WERI-Rb-1 (cell line): ENCODE measurements around the gene CNN3.

Experiments
- DNase-seq: peaks from one replicate; pipeline ENCODE4 v3.0.0-alpha.2; 2020
- H3K27ac ChIP-seq: fragments of 250-450 bp; sonication (Bioruptor Pico); 2 replicates; pipeline ENCODE4 v1.5.1; 2020; ENCODE audit warnings: mild to moderate bottlenecking, moderate library complexity
- H3K27me3 ChIP-seq: fragments of 250-450 bp; sonication (Bioruptor Pico); 2 replicates; pipeline ENCODE4 v1.5.1; 2021; ENCODE audit warnings: mild to moderate bottlenecking, low read depth, moderate library complexity; ENCODE audit not compliant: insufficient read depth, severe bottlenecking
- H3K36me3 ChIP-seq: fragments of 250-450 bp; sonication (Bioruptor Pico); 2 replicates; pipeline ENCODE4 v1.5.1; 2020; ENCODE audit warnings: mild to moderate bottlenecking, moderate library complexity
- H3K4me3 ChIP-seq: 2 replicates; pipeline ENCODE4 v1.5.1; 2011; ENCODE audit warnings: low read depth, mild to moderate bottlenecking, control low read depth, low read length
- H3K9me3 ChIP-seq: fragments of 250-450 bp; sonication (Bioruptor Pico); 2 replicates; pipeline ENCODE4 v1.5.1; 2021; ENCODE audit warnings: mild to moderate bottlenecking, moderate library complexity; ENCODE audit not compliant: severe bottlenecking
- CTCF ChIP-seq: IDR thresholded peaks from 2 replicates; pipeline ENCODE4 v1.5.1; 2011; ENCODE audit warnings: low read depth, mild to moderate bottlenecking, control low read depth, inconsistent platforms, low read length

CNN3 gene

GRCh38 chr1:94958081-94958480 lies 31.2 kb upstream of the CNN3 start:
- Histone ChIP-seq H3K9me3 (peaks cover under 1% of the 10 kb centered on the region), H3K36me3 (no peaks in the 10 kb centered on the region), H3K27me3 (no peaks in the 10 kb centered on the region), H3K4me3 (no peak overlapping the region), H3K27ac (no peak overlapping the region)
- no peak for DNase-seq
- no peak for TF ChIP-seq CTCF

- Histone ChIP-seq H3K9me3 (peaks cover 2% of the 10 kb centered on the region), H3K27ac (0 out of 2 replicates have a peak overlapping the region, but pooled peaks have one; percentile 17), H3K27me3 (no peaks in the 10 kb centered on the region), H3K36me3 (no peaks in the 10 kb centered on the region), H3K4me3 (no peak overlapping the region)
- peak; percentile 38 for DNase-seq
- no peak for TF ChIP-seq CTCF
These were observed 29.1 kb upstream of the CNN3 start for GRCh38 chr1:94955767-94956632.

- no peak overlapping the region for H3K27ac ChIP-seq
- no peaks in the 10 kb centered on the region for H3K36me3 ChIP-seq
- no peak for TF ChIP-seq CTCF
- H3K4me3 ChIP-seq, result no peak overlapping the region
- DNase-seq, result no peak
- H3K27me3 ChIP-seq, result no peaks in the 10 kb centered on the region
- peaks cover 2% of the 10 kb centered on the region for H3K9me3 ChIP-seq
These were observed 27.6 kb upstream of the CNN3 start for GRCh38 chr1:94954263-94955220.

GRCh38 chr1:94953746-94954145 lies 26.8 kb upstream of the CNN3 start:
- Histone ChIP-seq H3K27ac (no peak overlapping the region), H3K27me3 (no peaks in the 10 kb centered on the region), H3K4me3 (no peak overlapping the region), H3K36me3 (no peaks in the 10 kb centered on the region), H3K9me3 (peaks cover 2% of the 10 kb centered on the region)
- DNase-seq, result no peak
- TF ChIP-seq CTCF, result no peak

- no peak for DNase-seq
- Histone ChIP-seq H3K4me3 (no peak overlapping the region), H3K36me3 (no peaks in the 10 kb centered on the region), H3K27me3 (no peaks in the 10 kb centered on the region), H3K9me3 (peaks cover 2% of the 10 kb centered on the region), H3K27ac (no peak overlapping the region)
- no peak for TF ChIP-seq CTCF
These were observed 26.2 kb upstream of the CNN3 start for GRCh38 chr1:94953107-94953506.
